ENCODE data around the gene SNTB2. TPM values are rescaled to one million over a fixed set of nuclear protein-coding genes. Genes with fewer than 3 reads are reported as not detected.

The SNTB2 gene
- total and polyA plus RNA-seq, 10 of the 15 experiments (the other 5 are each of a cell fraction or from before 2014, with no cell fraction given) = 1.2 to 15.7 (median 5.0) TPM

DNA sequence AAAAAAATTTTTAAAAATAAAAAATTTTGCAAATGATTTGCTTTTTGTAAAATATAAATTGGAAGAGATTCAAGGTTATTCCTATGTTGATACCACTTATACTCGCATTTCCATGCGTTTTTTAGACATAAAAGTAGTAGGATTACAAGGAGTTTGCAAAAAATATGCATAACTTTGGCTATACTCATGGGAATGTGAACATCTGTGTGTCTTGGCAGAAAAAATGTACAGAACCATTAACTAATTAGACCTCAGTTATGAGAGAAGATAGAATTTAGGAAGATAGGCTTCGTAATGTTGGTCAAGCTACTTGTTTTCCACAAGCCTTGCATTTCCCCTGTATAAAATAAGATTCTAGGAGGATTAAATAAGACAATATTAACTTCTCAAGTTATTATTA, 63.1 kb downstream of the SNTB2 start:
- no TSS peak for BruUV-seq (replicated peaks)
- no peak for TF ChIP-seq RB1 (IDR thresholded peaks at IDR 0.05; ENCODE audit: borderline replicate concordance)
- TF ChIP-seq EGR1 (IDR thresholded peaks at IDR 0.05; ENCODE audit: borderline replicate concordance in 1 of 2, low read depth in 2 of 2, low read length in 2 of 2) = no peak
- no peak for TF ChIP-seq ZNF622 (IDR thresholded peaks at IDR 0.05)
- ChIA-PET CTCF (no interaction called here), RAD21 (ENCODE audit: unreplicated experiment) (no interaction called here), POLR2A (no interaction called here), SMC1A (ENCODE audit: uncharacterized antibody, unreplicated experiment) (no interaction called here)
- FAIRE-seq = no peak
- 100% methylated on average over 3 of the region's 3 CpGs for WGBS (ENCODE audit: insufficient coverage, insufficient replicate concordance, low lambda C conversion rate, missing lambda C conversion rate)
- ATAC-seq = no peak
- peaks cover 0 to 3% of the 10 kb centered on the region in 2 experiments; a peak in 2 of 4 replicates for H3K36me3 ChIP-seq (ENCODE audit: control insufficient read depth in 2 of 2, insufficient read depth in 2 of 2, low read length in 1 of 2)
- no peak overlapping the region for H3K27ac ChIP-seq (ENCODE audit: control insufficient read depth, insufficient read depth)
- in situ Hi-C loops (cut with MboI) = no loop called here
- no peaks in the 10 kb centered on the region for H3K27me3 ChIP-seq (replicated peaks in 1 of 2; ENCODE audit: control insufficient read depth in 2 of 2, insufficient read depth in 2 of 2, low read length in 1 of 2)
- H3K9me3 ChIP-seq (replicated peaks; ENCODE audit: control insufficient read depth, insufficient read depth, low read length) = no peaks in the 10 kb centered on the region
- no peak overlapping the region for H3K4me2 ChIP-seq (ENCODE audit: control insufficient read depth, insufficient read depth)
- DNase-seq (ENCODE audit: low read depth, low spot score) = no peak
- H3K4me3 ChIP-seq = no peak overlapping the region
- H4K20me1 ChIP-seq (ENCODE audit: control insufficient read depth, insufficient read depth) = no peaks in the 10 kb centered on the region
- H3K4me1 ChIP-seq (ENCODE audit: control insufficient read depth, insufficient read depth, low read length) = no peaks in the 10 kb centered on the region
- no peak overlapping the region for H2AFZ ChIP-seq (ENCODE audit: control insufficient read depth, low read depth, low read length)
- intact Hi-C loops (cut with micrococcal nuclease; ENCODE audit: unreplicated experiment) = no loop called here
- H3K79me2 ChIP-seq (ENCODE audit: control insufficient read depth, insufficient read depth, low read length) = no peaks in the 10 kb centered on the region
- no peak overlapping the region for H3K9ac ChIP-seq (ENCODE audit: control insufficient read depth, insufficient read depth, low read length)

DNA sequence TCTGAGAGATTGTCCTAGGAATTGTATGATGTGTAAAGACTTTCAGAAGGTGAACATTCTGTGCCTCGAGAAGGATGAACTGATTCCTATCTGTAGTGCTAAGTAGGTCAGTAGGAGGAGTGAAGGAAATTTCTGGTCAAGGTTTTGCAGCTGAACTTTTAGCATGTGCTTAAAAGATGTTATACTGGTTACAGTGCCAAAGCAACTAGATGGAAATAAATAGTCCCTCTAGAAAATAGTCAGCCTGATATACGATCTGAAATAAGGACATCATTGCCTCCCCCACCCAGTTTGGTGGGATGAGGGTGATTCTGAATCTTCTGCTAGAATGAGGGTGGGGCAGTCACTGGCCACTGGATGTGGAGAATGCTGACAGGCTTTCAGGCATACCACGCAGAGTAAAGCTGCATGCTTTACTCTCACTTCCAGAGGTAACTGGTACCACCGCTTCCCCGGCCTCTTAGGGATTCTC, 66.9 kb downstream of the SNTB2 start:
- Histone ChIP-seq H3K27ac (ENCODE audit: control insufficient read depth, insufficient read depth) (no peak overlapping the region), H2AFZ (ENCODE audit: control insufficient read depth, low read depth, low read length) (no peak overlapping the region), H3K36me3 (ENCODE audit: control insufficient read depth in 2 of 2, insufficient read depth in 2 of 2, low read length in 1 of 2) (peaks cover 0 to 3% of the 10 kb centered on the region in 2 experiments; a peak in 1 of 4 replicates), H3K4me3 (no peak overlapping the region), H3K9me3 (replicated peaks; ENCODE audit: control insufficient read depth, insufficient read depth, low read length) (no peaks in the 10 kb centered on the region), H3K27me3 (replicated peaks in 1 of 2; ENCODE audit: control insufficient read depth in 2 of 2, insufficient read depth in 2 of 2, low read length in 1 of 2) (no peaks in the 10 kb centered on the region), H3K4me2 (ENCODE audit: control insufficient read depth, insufficient read depth) (no peak overlapping the region), H3K79me2 (ENCODE audit: control insufficient read depth, insufficient read depth, low read length) (no peaks in the 10 kb centered on the region), H3K9ac (ENCODE audit: control insufficient read depth, insufficient read depth, low read length) (no peak overlapping the region), H3K4me1 (ENCODE audit: control insufficient read depth, insufficient read depth, low read length) (no peaks in the 10 kb centered on the region), H4K20me1 (ENCODE audit: control insufficient read depth, insufficient read depth) (no peaks in the 10 kb centered on the region)
- POLR2A ChIA-PET = no interaction called here
- no peak for TF ChIP-seq IKZF1 (conservative IDR thresholded peaks at IDR 0.05)
- no peak for TF ChIP-seq HCFC1 (IDR thresholded peaks at IDR 0.05; ENCODE audit: low read length)
- no peak for TF ChIP-seq MXI1 (IDR thresholded peaks at IDR 0.05; ENCODE audit: low read depth, low read length)
- TF ChIP-seq RELA (IDR thresholded peaks at IDR 0.05; ENCODE audit: borderline replicate concordance, partially characterized antibody) = no peak
- no peak for TF ChIP-seq SRF (IDR thresholded peaks at IDR 0.05; ENCODE audit: low read depth in 2 of 2, low read length in 2 of 2)
- TF ChIP-seq ZNF217 (IDR thresholded peaks at IDR 0.05) = no peak
- TF ChIP-seq CEBPB (IDR thresholded peaks at IDR 0.05; ENCODE audit: borderline replicate concordance in 1 of 2, low read depth in 2 of 2, low read length in 2 of 2) = no peak
- TF ChIP-seq ZNF24 (IDR thresholded peaks at IDR 0.05) = no peak
- no peak for TF ChIP-seq WRNIP1 (IDR thresholded peaks at IDR 0.05; ENCODE audit: borderline replicate concordance, low read depth, low read length)
- TF ChIP-seq GABPA (IDR thresholded peaks at IDR 0.05; ENCODE audit: low read depth) = no peak
- TF ChIP-seq STAT3 (IDR thresholded peaks at IDR 0.05; ENCODE audit: low read depth, low read length) = no peak
- no peak for TF ChIP-seq TBL1XR1 (IDR thresholded peaks at IDR 0.05; ENCODE audit: low read depth, low read length)
- no peak for TF ChIP-seq EED (IDR thresholded peaks at IDR 0.05; ENCODE audit: low read depth)
- TF ChIP-seq, protein P1, sequence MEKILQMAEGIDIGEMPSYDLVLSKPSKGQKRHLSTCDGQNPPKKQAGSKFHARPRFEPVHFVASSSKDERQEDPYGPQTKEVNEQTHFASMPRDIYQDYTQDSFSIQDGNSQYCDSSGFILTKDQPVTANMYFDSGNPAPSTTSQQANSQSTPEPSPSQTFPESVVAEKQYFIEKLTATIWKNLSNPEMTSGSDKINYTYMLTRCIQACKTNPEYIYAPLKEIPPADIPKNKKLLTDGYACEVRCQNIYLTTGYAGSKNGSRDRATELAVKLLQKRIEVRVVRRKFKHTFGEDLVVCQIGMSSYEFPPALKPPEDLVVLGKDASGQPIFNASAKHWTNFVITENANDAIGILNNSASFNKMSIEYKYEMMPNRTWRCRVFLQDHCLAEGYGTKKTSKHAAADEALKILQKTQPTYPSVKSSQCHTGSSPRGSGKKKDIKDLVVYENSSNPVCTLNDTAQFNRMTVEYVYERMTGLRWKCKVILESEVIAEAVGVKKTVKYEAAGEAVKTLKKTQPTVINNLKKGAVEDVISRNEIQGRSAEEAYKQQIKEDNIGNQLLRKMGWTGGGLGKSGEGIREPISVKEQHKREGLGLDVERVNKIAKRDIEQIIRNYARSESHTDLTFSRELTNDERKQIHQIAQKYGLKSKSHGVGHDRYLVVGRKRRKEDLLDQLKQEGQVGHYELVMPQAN (conservative IDR thresholded peaks at IDR 0.05) = no peak
- no TSS peak for BruUV-seq (replicated peaks)
- WGBS (ENCODE audit: insufficient coverage, insufficient replicate concordance, low lambda C conversion rate, missing lambda C conversion rate) = 75% methylated on average over 5 of the region's 5 CpGs
- FAIRE-seq (no peak), DNase-seq (ENCODE audit: low read depth, low spot score) (no peak), ATAC-seq (no peak)
- CTCF ChIA-PET = interaction anchor here (0.7 to 1.3 kb wide), 2 partner anchors 9 to 20 kb away, joined by 3 read pairs; no protein-coding TSS in a partner anchor
- RAD21 ChIA-PET (ENCODE audit: unreplicated experiment) = no interaction called here
- SMC1A ChIA-PET (ENCODE audit: uncharacterized antibody, unreplicated experiment) = no interaction called here
- in situ Hi-C loops (cut with MboI) (no loop called here), intact Hi-C loops (cut with micrococcal nuclease; ENCODE audit: unreplicated experiment) (no loop called here)
